Kidney tubule cell (primary cell): ENCODE data around the gene NES.

Experiments used
- DNase-seq: peaks from one replicate; pipeline ENCODE4 v3.0.0-alpha.2; 2018; ENCODE audit warnings: low spot score

Gene NES

DNA sequence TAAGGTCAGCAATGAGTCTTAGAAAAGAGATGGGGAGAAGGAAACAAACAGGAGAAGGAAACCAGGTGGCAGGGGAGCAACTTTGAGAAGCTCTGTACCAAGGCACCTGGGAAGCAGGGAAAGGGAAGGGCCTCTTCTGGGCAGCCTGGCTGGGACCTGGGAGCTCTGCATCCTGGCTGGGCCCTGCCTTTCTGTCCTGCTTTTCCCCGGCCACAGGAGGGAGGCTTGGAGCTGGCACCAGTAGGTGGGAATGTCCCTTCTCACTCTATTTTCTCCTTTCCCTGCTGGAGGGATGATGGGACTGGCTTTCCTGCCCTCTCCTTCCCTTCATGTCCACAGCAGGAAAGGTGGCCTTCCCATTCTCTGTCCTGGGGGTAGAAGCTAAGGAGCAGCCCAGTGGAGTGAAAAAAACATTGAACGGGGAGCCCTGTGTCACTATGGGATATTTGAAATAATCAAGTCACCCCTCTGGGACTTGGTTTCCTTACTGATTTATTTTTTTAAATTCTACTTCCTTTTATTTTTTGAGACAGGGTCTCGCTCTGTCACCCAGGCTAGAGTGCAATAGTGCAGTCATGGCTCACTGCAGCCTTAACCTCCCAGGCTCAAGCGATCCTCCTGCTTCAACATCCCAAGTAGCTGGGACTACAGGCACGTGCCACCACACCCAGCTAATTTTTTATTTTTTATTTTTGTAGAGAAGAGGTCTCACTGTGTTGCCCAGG lies 5.1 kb upstream of the NES start:
- DNase-seq, result no peak

DNA sequence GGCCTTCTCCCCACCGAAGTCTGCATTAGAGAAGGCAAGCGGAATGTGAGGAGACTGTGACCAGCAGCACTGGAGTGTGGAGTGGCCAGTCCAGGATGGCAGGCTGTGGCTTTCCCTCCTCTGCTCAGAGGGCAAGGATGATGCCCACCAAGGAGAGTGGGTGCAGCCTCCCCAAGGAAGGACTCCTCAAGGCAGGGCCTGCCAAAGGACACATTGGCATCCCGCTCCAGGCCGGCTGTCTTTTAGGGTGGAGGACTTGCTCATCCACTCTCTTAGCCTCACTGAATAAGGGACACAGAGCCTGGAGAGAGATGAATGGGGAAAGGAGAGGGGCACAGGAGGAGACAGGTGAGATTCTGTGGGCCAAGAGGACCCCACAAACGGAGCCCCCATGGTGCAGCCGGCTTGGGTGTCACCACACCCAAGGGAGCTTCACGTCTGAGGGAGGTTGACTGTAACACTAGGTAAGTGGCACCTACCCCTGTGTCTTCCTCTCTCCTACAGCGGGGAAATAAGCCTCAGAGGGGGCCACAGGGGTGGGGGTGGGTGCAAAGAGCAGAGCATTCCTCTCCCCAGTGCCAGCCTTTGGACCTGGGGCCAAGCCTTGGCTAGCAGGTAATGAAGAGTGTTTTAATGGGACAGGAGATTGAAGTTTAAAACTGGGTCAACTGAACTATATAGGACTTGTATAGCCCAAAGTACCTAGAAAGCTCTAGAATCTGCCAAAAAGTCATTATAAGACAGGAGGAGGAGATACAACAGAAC lies 4.2 kb upstream of the NES start:
- DNase-seq, result no peak

DNA sequence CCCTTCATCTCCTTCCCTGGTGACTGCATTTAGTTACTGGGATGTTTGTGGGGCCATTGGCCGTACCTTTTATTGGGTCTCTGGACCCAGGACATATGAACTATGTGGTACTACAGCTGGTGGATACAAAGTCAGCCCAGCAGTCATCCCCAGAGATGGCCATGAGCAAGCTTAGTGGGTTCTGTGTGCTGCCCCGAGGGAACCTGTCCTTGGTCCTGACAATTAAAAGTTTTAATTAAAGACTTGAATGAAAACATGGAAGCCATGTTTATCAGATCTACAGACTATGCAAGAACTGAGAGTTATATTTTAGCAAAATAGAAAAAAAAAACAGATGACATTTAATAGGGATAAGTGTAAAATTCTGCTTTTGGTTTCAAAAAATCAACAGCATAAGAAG lies 2.8 kb upstream of the NES start:
- DNase-seq, result no peak

GRCh38 chr1:156677616-156678596 lies 699 bp upstream of the NES start:
- DNase-seq, result peak; percentile 74

- no peak for DNase-seq
Observed at GRCh38 chr1:156676114-156676819, 940 bp downstream of the NES start.

- DNase-seq, result no peak
Observed at GRCh38 chr1:156675210-156676113, 1.7 kb downstream of the NES start.

DNA sequence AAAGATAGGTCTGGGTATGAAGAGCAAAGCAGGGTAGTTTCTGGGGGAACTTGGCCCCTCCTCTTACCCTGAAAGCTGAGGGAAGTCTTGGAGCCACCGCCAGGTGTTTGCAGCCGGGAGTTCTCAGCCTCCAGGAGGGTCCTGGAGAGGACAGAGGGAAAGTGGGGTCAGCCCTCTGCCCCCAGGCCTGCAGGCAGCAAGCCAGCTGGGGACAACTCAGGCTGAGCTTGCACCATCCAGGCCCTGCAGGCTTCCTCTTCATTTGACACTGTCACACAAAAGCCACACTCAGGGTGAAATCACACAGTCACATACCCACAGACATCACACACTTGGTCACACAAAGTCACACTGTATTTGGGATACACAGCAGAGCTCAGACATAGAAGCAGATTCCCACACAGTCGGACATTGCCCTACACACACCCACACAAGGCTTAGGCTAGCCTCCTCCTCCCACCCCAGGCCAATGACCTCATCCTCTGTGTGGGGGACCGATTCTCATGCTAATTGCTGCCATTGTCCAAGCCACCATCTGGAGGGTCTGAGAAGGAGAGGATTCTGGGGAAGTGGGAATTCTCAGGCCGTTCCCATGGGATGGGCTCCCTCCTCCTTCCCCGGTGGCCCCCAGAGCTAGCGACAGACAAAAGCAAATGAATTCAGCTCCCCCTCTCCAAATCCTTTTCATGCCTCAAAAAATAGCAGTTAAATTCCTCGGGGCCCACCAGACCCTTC lies 3.7 kb downstream of the NES start:
- DNase-seq, result no peak

- DNase-seq, result no peak
Observed at GRCh38 chr1:156671804-156672203, 5.4 kb downstream of the NES start.

GRCh38 chr1:156670791-156671190 lies 6.4 kb downstream of the NES start:
- no peak for DNase-seq

DNA sequence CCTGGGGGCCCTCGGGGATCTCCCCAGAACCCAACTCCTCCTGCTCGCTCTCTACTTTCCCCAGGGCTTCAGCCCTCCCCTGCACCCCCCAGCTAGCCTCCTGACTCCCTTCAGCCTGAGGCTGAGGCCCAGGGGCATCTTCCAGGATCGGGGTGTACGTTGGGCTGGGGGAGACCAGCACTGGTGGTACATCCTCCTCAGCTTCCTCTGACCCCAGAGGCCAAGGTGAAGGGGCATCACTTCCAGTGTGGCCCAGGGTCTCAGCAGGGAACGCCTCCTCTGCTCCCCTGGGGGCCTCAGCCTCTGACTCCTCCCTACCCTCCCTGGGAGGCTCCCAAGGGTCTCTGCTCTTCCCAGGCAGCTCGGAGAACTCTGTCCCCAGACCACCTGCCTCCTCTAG lies 6.8 kb downstream of the NES start:
- DNase-seq, result no peak

DNA sequence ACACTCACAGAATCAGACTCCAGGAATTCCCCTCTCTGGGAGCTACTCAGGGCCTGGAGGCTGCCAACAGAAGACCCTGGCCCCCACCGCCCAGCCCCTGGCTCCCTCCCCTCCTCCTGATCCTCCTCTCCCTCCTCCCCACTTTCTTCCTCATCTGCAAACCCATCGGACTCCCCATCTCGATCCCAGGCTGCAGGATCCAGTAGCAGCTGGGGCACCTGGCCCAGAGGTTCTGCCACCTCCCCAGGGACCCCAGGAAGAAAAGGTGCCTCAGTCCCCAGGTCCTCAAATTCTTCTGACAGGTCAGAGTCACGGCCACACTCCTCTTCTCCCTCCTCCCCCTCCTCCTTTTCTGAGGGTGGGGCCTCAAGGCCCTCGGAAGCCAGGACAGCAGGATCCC lies 7.4 kb downstream of the NES start:
- no peak for DNase-seq

DNA sequence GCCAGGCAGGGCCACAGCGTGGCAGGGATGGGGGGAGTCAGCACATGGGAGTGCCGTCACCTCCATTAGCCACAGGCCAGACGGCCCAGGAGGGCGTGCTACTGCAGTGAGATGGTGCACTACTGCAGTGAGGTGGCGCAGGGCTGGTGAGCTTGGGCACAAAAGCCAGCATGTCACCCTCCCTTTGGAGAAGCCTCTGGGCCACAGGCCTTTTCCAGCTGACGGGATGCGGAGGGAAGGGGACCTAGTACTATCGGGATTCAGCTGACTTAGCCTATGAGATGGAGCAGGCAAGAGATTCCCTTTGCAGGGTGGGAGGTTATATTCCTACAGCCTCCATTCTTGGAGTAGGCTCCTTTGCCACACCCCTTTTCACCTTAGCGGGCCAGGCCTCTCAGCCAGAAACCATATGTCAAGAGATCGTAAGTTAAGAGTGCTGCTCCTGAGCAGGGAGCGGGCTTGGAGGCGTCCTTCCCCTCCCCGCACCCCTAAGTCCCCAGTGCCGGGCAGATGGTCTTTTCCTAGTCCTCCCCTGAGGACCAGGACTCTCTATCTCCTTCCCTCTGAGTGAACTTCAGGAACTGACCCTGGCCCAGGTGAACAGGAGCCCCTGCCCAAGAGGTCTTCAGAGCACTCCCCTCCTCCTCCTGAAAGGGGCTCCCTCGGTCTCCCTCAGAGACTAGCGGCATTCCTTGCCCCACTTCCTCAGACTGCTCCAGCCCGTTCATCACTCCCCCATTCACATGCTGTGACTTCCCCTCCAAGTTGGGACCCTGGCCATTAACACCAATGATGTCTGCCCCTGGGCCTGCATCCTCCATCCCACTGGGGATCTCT lies 8.2 kb downstream of the NES start:
- DNase-seq, result no peak

DNA sequence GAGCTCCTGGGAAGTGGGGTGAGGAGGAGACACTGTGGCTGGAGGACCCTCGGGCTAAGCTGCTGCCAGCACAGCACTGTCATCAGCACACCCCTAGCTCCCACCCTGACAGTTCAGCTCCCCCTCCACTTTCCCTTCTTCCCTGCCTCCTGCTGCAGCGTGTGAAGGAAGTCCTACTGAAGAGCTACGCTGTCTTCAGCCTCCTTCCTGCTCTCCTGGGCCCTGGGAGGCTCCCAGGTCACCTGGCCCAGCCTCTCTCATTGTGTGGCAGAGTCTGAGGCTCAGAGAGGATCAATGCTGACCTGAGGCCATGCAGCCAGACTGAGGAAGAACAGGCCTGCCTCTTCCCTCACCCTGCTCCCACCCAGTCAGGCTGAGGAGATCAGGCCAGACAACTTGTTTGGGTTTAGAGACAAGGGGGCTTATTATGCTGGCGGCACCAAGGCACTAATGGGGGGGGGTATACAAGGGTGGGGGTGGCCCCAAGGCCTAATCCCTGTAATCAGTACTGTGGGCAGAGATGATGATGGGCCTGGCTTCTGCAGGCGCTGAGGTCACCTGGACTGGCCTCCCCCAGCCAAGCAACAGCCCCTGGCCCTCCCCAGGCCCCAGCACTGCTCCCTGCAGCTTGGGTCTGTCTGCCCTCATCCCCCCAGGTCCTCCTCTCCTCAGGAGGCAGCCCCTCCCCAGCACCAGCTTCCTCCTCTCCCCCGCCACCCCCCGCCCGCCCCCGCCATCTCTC lies 9.1 kb downstream of the NES start:
- no peak for DNase-seq

GRCh38 chr1:156667610-156667967 lies 9.6 kb downstream of the NES start:
- no peak for DNase-seq

GRCh38 chr1:156666862-156667609 lies 10.2 kb downstream of the NES start:
- DNase-seq, result no peak

- no peak for DNase-seq
Observed at GRCh38 chr1:156665539-156665938, 11.7 kb downstream of the NES start.

DNA sequence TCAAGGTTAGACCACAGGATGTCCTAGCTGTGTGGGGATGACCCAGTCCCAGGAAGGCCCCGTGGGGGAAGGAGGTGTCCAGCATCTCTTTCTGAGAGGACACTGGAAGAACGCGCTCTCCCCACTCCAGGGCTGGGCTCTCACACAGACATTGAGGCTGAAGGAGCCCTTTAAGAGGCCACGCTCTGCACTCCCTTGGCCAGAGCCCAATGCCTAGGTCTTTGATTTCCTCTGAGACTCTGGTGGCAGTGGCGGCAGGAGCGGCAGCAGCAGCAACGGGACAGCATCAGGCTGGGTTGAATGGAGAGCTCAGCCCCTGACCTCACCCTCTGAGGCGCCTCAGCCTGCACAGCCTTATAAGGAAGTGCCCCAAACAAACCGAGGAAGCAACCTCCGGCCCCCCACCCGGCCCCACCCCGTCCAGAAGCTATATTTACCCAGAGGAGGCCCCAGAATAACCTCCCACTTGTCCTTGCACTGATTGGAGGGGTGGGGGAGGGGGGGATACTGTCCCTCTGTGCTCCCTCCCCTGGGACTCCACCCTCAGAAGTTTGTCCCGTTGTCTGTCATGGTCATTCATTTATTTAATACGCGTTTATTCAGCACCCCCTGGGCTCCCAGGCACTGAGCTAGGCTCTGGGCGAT lies 12.3 kb downstream of the NES start:
- peak; percentile 27 for DNase-seq
